ENCODE measurements around the gene TRIM31. TPM values are rescaled to one million over a fixed set of nuclear protein-coding genes. Genes with fewer than 3 reads are reported as not detected.

The TRIM31 gene
- polyA plus RNA-seq, 1 donor from 2014 or later = not detected

DNA sequence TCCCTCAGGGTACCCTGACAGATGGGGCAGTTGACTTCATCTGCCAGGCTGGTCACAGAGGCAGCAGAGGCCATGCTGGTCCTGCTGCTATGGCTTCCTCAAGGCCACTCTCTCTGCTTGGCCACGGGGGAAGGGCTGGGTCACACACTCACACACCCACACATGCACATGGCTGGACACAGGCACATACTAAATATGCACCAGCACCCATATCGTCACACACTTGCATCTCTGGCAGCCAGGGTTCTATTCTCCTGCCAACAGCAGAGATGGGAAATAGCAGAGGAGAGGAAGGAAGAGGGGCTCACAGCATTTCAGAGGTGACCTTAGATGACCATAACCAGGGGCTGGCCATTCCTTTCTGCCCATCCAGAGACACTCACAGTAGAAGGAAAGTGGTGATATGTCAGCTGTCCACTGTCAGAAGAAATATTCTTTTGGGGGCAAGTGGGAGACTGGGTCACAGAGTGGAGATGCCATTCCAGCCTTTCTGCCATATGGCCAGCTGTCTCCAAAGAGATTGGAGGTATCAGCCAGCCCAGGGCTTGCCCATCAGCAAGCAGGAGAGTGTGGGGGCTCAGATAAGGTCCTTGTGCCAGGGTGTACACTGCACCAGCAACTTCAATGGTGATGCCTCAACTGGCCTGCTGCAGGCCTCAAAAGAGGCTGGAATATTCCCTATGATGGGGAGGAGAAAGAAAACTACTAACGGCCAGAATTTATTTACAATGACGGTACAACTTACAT lies 48.1 kb upstream of the TRIM31 start, which contains the start of gene TRIM10:
TSS of gene TRIM10 (minus strand) at position 427 of the 747 bp plus-strand sequence. CDS start at position 74, 353 bp downstream.
- no peaks in the 10 kb centered on the region for H3K9me3 ChIP-seq (ENCODE audit: low read length)
- H3K79me2 ChIP-seq (replicated peaks; ENCODE audit: insufficient read depth, low read length) = no peaks in the 10 kb centered on the region
- no peak within 1 kb of the TSS for H3K4me3 ChIP-seq (ENCODE audit: low read length)
- no peaks in the 10 kb centered on the region for H3K36me3 ChIP-seq (ENCODE audit: insufficient read depth, low read length)
- H3K27ac ChIP-seq (ENCODE audit: low read length) = no peak within 1 kb of the TSS
- H4K20me1 ChIP-seq (ENCODE audit: insufficient read depth) = no peaks in the 10 kb centered on the region
- H3K9me2 ChIP-seq (ENCODE audit: insufficient read depth, low read length) = no peaks in the 10 kb centered on the region
- H3K27me3 ChIP-seq (ENCODE audit: insufficient read depth, low read depth, low read length) = no peaks in the 10 kb centered on the region
- H3F3A ChIP-seq (ENCODE audit: insufficient read depth, low read length, poor library complexity, severe bottlenecking) = no peaks in the 10 kb centered on the region
- no peak within 1 kb of the TSS for H2AFZ ChIP-seq (ENCODE audit: low read depth, low read length)
- TF ChIP-seq SMC3 (conservative IDR thresholded peaks at IDR 0.05; ENCODE audit: poor library complexity) (no peak), TAF1 (IDR thresholded peaks at IDR 0.05; ENCODE audit: low read depth) (no peak), EZH2 (IDR thresholded peaks at IDR 0.05; ENCODE audit: borderline replicate concordance, insufficient read depth, low read length, poor library complexity, severe bottlenecking) (no peak)
- TF ChIP-seq, protein P1, sequence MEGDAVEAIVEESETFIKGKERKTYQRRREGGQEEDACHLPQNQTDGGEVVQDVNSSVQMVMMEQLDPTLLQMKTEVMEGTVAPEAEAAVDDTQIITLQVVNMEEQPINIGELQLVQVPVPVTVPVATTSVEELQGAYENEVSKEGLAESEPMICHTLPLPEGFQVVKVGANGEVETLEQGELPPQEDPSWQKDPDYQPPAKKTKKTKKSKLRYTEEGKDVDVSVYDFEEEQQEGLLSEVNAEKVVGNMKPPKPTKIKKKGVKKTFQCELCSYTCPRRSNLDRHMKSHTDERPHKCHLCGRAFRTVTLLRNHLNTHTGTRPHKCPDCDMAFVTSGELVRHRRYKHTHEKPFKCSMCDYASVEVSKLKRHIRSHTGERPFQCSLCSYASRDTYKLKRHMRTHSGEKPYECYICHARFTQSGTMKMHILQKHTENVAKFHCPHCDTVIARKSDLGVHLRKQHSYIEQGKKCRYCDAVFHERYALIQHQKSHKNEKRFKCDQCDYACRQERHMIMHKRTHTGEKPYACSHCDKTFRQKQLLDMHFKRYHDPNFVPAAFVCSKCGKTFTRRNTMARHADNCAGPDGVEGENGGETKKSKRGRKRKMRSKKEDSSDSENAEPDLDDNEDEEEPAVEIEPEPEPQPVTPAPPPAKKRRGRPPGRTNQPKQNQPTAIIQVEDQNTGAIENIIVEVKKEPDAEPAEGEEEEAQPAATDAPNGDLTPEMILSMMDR (IDR thresholded peaks at IDR 0.05; ENCODE audit: poor library complexity, severe bottlenecking) = no peak
- H3K9ac ChIP-seq (ENCODE audit: low read length) = no peak within 1 kb of the TSS
- H3K4me2 ChIP-seq (ENCODE audit: low read length) = no peak within 1 kb of the TSS

- no peak for TF ChIP-seq SMC3 (conservative IDR thresholded peaks at IDR 0.05; ENCODE audit: poor library complexity)
- Histone ChIP-seq H3K9me3 (ENCODE audit: low read length) (no peaks in the 10 kb centered on the region), H3K27ac (ENCODE audit: low read length) (no peak overlapping the region), H4K20me1 (ENCODE audit: insufficient read depth) (no peaks in the 10 kb centered on the region), H3K9ac (ENCODE audit: low read length) (no peak overlapping the region), H3K36me3 (ENCODE audit: insufficient read depth, low read length) (no peaks in the 10 kb centered on the region), H3F3A (ENCODE audit: insufficient read depth, low read length, poor library complexity, severe bottlenecking) (no peaks in the 10 kb centered on the region), H3K4me2 (ENCODE audit: low read length) (no peak overlapping the region), H2AFZ (ENCODE audit: low read depth, low read length) (no peak overlapping the region), H3K79me2 (replicated peaks; ENCODE audit: insufficient read depth, low read length) (no peaks in the 10 kb centered on the region), H3K27me3 (ENCODE audit: insufficient read depth, low read depth, low read length) (no peaks in the 10 kb centered on the region), H3K4me3 (ENCODE audit: low read length) (no peak overlapping the region), H3K9me2 (ENCODE audit: insufficient read depth, low read length) (no peaks in the 10 kb centered on the region)
Observed at GRCh38 chr6:30160008-30160784, 47.3 kb upstream of the TRIM31 start.

DNA sequence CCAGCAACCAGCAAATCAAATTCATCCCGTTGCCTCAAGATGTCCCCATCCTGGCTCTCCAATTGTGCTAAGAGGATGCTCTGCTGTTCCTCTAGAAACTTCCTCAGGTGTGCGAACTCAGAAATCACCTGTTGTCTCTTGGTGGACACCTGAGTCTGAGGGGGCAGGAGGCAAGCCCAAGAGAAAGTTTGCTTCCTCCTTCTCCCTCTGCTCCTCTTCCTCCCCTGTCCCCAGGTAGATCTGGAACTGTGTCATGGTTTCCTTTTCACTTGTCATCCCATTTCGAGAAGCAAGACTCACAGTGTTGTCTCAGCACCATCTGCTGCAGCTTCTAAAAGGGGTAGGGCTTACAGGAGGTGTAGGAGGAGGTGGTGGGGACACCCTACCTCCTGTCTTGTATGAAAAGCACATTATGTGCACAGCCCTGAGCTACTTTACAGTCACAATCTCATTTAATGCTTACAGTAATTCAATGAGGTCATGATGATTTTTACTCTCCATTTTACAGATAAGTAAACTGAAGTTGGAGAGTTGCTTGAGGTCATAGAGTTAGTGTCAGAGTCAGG lies 45.7 kb upstream of the TRIM31 start:
- TF ChIP-seq RAD21 (conservative IDR thresholded peaks at IDR 0.05) (no peak), TAF1 (IDR thresholded peaks at IDR 0.05; ENCODE audit: low read depth) (no peak), EP300 (conservative IDR thresholded peaks at IDR 0.05; ENCODE audit: poor library complexity, severe bottlenecking) (no peak), SMC3 (conservative IDR thresholded peaks at IDR 0.05; ENCODE audit: poor library complexity) (no peak), EZH2 (IDR thresholded peaks at IDR 0.05; ENCODE audit: borderline replicate concordance, insufficient read depth, low read length, poor library complexity, severe bottlenecking) (no peak), REST (IDR thresholded peaks at IDR 0.05; ENCODE audit: borderline replicate concordance) (no peak), POLR2AphosphoS5 (IDR thresholded peaks at IDR 0.05) (no peak)
- TF ChIP-seq, protein P1 (IDR thresholded peaks at IDR 0.05; ENCODE audit: poor library complexity, severe bottlenecking) = no peak
- no peak overlapping the region for H3K4me3 ChIP-seq (ENCODE audit: low read length)
- H3K9me2 ChIP-seq (ENCODE audit: insufficient read depth, low read length) = no peaks in the 10 kb centered on the region
- no peak overlapping the region for H3K27ac ChIP-seq (ENCODE audit: low read length)
- no peaks in the 10 kb centered on the region for H3K36me3 ChIP-seq (ENCODE audit: insufficient read depth, low read length)
- no peaks in the 10 kb centered on the region for H4K20me1 ChIP-seq (ENCODE audit: insufficient read depth)
- H3K9ac ChIP-seq (ENCODE audit: low read length) = no peak overlapping the region
- H2AFZ ChIP-seq (ENCODE audit: low read depth, low read length) = no peak overlapping the region
- H3K27me3 ChIP-seq (ENCODE audit: insufficient read depth, low read depth, low read length) = no peaks in the 10 kb centered on the region
- H3K79me2 ChIP-seq (replicated peaks; ENCODE audit: insufficient read depth, low read length) = no peaks in the 10 kb centered on the region
- no peaks in the 10 kb centered on the region for H3K9me3 ChIP-seq (ENCODE audit: low read length)
- no peaks in the 10 kb centered on the region for H3F3A ChIP-seq (ENCODE audit: insufficient read depth, low read length, poor library complexity, severe bottlenecking)
- no peak overlapping the region for H3K4me2 ChIP-seq (ENCODE audit: low read length)

Data from neural cell (in vitro differentiated cells).